Erythroblast (primary cell): ENCODE data around the gene HS3ST4.

ENCODE experiments used
- GATA1 ChIP-seq: IDR thresholded peaks from 2 replicates; pipeline ENCODE4 v1.6.1; 2011; ENCODE audit warnings: low read depth, mild to moderate bottlenecking, control low read depth, low read length, moderate library complexity
- POLR2A ChIP-seq: IDR thresholded peaks from 2 replicates; pipeline ENCODE4 v1.6.1; 2011; ENCODE audit warnings: mild to moderate bottlenecking, low read length

DNA sequence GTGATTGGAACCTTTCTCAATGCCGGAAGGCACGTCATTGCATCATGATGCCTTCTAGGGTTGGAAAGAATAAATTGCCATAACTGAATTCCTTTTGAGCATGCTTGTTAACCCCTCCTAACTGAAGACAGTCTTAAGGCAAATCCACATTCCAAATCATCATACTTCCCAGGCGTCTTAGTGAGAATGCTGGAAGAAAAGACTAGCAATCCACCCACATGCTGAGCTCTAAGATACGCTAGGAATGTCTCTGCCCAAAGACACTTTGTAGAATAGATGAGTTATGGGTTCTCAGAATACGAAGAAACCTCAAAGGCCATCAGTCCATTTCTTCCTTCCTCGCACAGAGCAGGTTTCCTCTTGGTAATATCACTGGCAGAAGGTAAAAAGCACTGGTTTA lies 486.5 kb downstream of the HS3ST4 start:
- TF ChIP-seq POLR2A (no peak), GATA1 (no peak)
